Fibroblast of lung (primary cell): ENCODE results near the gene C1orf167. TPM values are rescaled to one million over a fixed set of nuclear protein-coding genes. Genes with fewer than 3 reads are reported as not detected.

Experiments
- DNase-seq, 2 donors: peaks; one replicate each; pipeline versions ENCODE4 v3.0.0 to v3.0.0-alpha.2; 2010; ENCODE audit warnings: low read depth in 2 of 2
- H2AFZ ChIP-seq: 2 replicates; pipeline ENCODE4 v1.5.1; 2012; ENCODE audit warnings: low read length, control low read depth, inconsistent platforms
- H3K27ac ChIP-seq: 2 replicates; pipeline ENCODE4 v1.5.1; 2011; ENCODE audit warnings: low read length, control low read depth; ENCODE audit not compliant: insufficient read depth
- H3K27me3 ChIP-seq: 2 replicates; pipeline ENCODE4 v1.5.1; 2011; ENCODE audit warnings: mild to moderate bottlenecking, low read length; ENCODE audit not compliant: control insufficient read depth, insufficient read depth
- H3K36me3 ChIP-seq: 2 replicates; pipeline ENCODE4 v1.5.1; 2011; ENCODE audit warnings: low read length; ENCODE audit not compliant: control insufficient read depth, insufficient read depth
- H3K4me1 ChIP-seq: 2 replicates; pipeline ENCODE4 v1.5.1; 2011; ENCODE audit warnings: low read length; ENCODE audit not compliant: control insufficient read depth, insufficient read depth; ENCODE audit errors: extremely low read depth
- H3K4me2 ChIP-seq: 2 replicates; pipeline ENCODE4 v1.5.1; 2011; ENCODE audit warnings: low read length, control low read depth; ENCODE audit not compliant: insufficient read depth; ENCODE audit errors: extremely low read depth
- H3K4me3 ChIP-seq, 4 experiments: fragments of 200-600 bp in 1 of 4; sonication (generic) in 1 of 4; replicated peaks in 1 of 4; 2 replicates each; pipeline ENCODE4 v1.5.1; 2011 to 2016; ENCODE audit warnings: low read length in 4 of 4, low read depth in 3 of 4, mild to moderate bottlenecking in 3 of 4, control low read depth in 2 of 4, inconsistent platforms in 1 of 4, mixed read lengths in 1 of 4; ENCODE audit not compliant: insufficient read depth in 1 of 4; ENCODE audit errors: control extremely low read depth in 1 of 4
- H3K79me2 ChIP-seq: 2 replicates; pipeline ENCODE4 v1.5.1; 2012; ENCODE audit warnings: mild to moderate bottlenecking, low read length, inconsistent platforms; ENCODE audit not compliant: control insufficient read depth, insufficient read depth
- H3K9ac ChIP-seq: 2 replicates; pipeline ENCODE4 v1.5.1; 2011; ENCODE audit warnings: mild to moderate bottlenecking, low read length, control low read depth; ENCODE audit not compliant: insufficient read depth
- H3K9me3 ChIP-seq: 2 replicates; pipeline ENCODE4 v1.5.1; 2012; ENCODE audit warnings: low read depth, low read length; ENCODE audit not compliant: control insufficient read depth, insufficient read depth
- H4K20me1 ChIP-seq: 2 replicates; pipeline ENCODE4 v1.5.1; 2011; ENCODE audit warnings: low read length; ENCODE audit not compliant: control insufficient read depth, insufficient read depth; ENCODE audit errors: extremely low read depth
- CTCF ChIP-seq, 2 donors: IDR thresholded peaks in 1 of 2; conservative IDR thresholded peaks in 1 of 2; 1 replicate in 1 of 2; 2 replicates in 1 of 2; pipeline ENCODE4 v1.5.1; 2011 to 2012; ENCODE audit warnings: low read length in 2 of 2, control low read depth in 1 of 2, inconsistent platforms in 1 of 2, low read depth in 1 of 2, mild to moderate bottlenecking in 1 of 2
- EZH2 ChIP-seq: IDR thresholded peaks from 2 replicates; pipeline ENCODE4 v1.5.1; 2012; ENCODE audit warnings: low read length, control low read depth, mild to moderate bottlenecking; ENCODE audit errors: missing control alignments
- polyA plus RNA-seq, 2 donors: library from polyadenylated mRNA; depleted of rRNA in 1 of 2; stranded (reverse) in 1 of 2; unstranded in 1 of 2; fragments of >200 nt; gene quantifications; 2 replicates each; pipeline ENCODE4 v1.2.1, GENCODE V29; 2011 to 2012; ENCODE audit warnings: missing spikeins in 1 of 2
- total RNA-seq: library from RNA; depleted of rRNA; stranded (reverse); fragments of >200 nt; gene quantifications from 2 replicates; pipeline ENCODE4 v1.2.1, GENCODE V29; 2014

The C1orf167 gene
- total and polyA plus RNA-seq, 2 donors (not counting 1 experiment from before 2014, with no cell fraction given), result 0.39 to 0.99 TPM

GRCh38 chr1:11729498-11730428, 32.2 kb upstream of the C1orf167 start:
- Histone ChIP-seq H3K36me3 (no peaks in the 10 kb centered on the region), H3K4me2 (no peak overlapping the region), H3K9me3 (no peaks in the 10 kb centered on the region), H3K4me3 (no peak overlapping the region), H3K4me1 (peaks cover 9% of the 10 kb centered on the region), H3K9ac (no peak overlapping the region), H3K27me3 (no peaks in the 10 kb centered on the region), H2AFZ (no peak overlapping the region), H4K20me1 (no peaks in the 10 kb centered on the region), H3K79me2 (no peaks in the 10 kb centered on the region), H3K27ac (no peak overlapping the region)
- TF ChIP-seq CTCF (conservative IDR thresholded peaks at IDR 0.05 in 1 of 2, IDR thresholded peaks at IDR 0.05 in 1 of 2; ENCODE audit: low read depth in 1 of 2, low read length in 2 of 2) (no peak), EZH2 (no peak)
- DNase-seq, result peak in 1 of 2 donors; percentile 49

GRCh38 chr1:11730429-11730891, 31.5 kb upstream of the C1orf167 start:
- peak in 1 of 2 donors; percentile 57 for DNase-seq
- no peak overlapping the region for H3K9ac ChIP-seq
- H3K4me1 ChIP-seq, result peaks cover 9% of the 10 kb centered on the region
- H3K36me3 ChIP-seq, result no peaks in the 10 kb centered on the region
- peak overlapping the region; percentile 47 for H3K27ac ChIP-seq
- no peak overlapping the region for H3K4me2 ChIP-seq
- TF ChIP-seq EZH2 (no peak), CTCF (conservative IDR thresholded peaks at IDR 0.05 in 1 of 2, IDR thresholded peaks at IDR 0.05 in 1 of 2; ENCODE audit: low read depth in 1 of 2, low read length in 2 of 2) (no peak)
- H3K9me3 ChIP-seq, result no peaks in the 10 kb centered on the region
- no peaks in the 10 kb centered on the region for H3K79me2 ChIP-seq
- no peaks in the 10 kb centered on the region for H4K20me1 ChIP-seq
- H3K27me3 ChIP-seq, result no peaks in the 10 kb centered on the region
- peak overlapping the region; percentile 73 for H2AFZ ChIP-seq
- peak overlapping the region in 1 of 4 experiments; percentile 19 for H3K4me3 ChIP-seq

GRCh38 chr1:11731691-11732283, 30.2 kb upstream of the C1orf167 start:
- Histone ChIP-seq H3K9ac (peak overlapping the region; percentile 61), H3K9me3 (no peaks in the 10 kb centered on the region), H3K4me1 (peaks cover 9% of the 10 kb centered on the region), H3K4me3 (peak overlapping the region; percentile 34 to 72 (median 62)), H2AFZ (peak overlapping the region; percentile 94), H3K27ac (peak overlapping the region; percentile 75), H3K27me3 (no peaks in the 10 kb centered on the region), H4K20me1 (no peaks in the 10 kb centered on the region), H3K79me2 (no peaks in the 10 kb centered on the region), H3K4me2 (peak overlapping the region; percentile 74), H3K36me3 (no peaks in the 10 kb centered on the region)
- DNase-seq, result peak; percentile 57 to 79
- TF ChIP-seq EZH2 (no peak), CTCF (conservative IDR thresholded peaks at IDR 0.05 in 1 of 2, IDR thresholded peaks at IDR 0.05 in 1 of 2; ENCODE audit: low read depth in 1 of 2, low read length in 2 of 2) (no peak)
